MM.1S (cell line): ENCODE measurements around the gene YY1AP1.
"Not testable (repeated sequence)": the region's sequence is repeated elsewhere in the genome, so short reads cannot be mapped to it uniquely, and the experiment has no call there.

Experiments
- DNase-seq: peaks from one replicate; pipeline ENCODE4 v3.0.0-alpha.2; 2015
- H2AFZ ChIP-seq: fragments of 300-600 bp; sonication (generic); 2 replicates; pipeline ENCODE4 v1.6.0; 2016; ENCODE audit warnings: antibody characterized with exemption, low read length
- H3F3A ChIP-seq: fragments of 300-600 bp; sonication (generic); 2 replicates; pipeline ENCODE4 v1.6.1; 2016; ENCODE audit warnings: mild to moderate bottlenecking, antibody characterized with exemption, low read length, moderate library complexity, mixed read lengths; ENCODE audit not compliant: insufficient read depth
- H3K27ac ChIP-seq: fragments of 300-600 bp; sonication (generic); 2 replicates; pipeline ENCODE4 v1.5.1; 2016; ENCODE audit warnings: mild to moderate bottlenecking, low read length
- H3K27me3 ChIP-seq: fragments of 300-600 bp; sonication (generic); replicated peaks from 2 replicates; pipeline ENCODE4 v1.6.0; 2016; ENCODE audit warnings: low read length; ENCODE audit not compliant: insufficient read depth
- H3K36me3 ChIP-seq: fragments of 300-600 bp; sonication (generic); replicated peaks from 2 replicates; pipeline ENCODE4 v1.6.1; 2016; ENCODE audit warnings: mild to moderate bottlenecking, low read length, mixed read lengths; ENCODE audit not compliant: insufficient read depth
- H3K4me1 ChIP-seq: fragments of 300-600 bp; sonication (generic); 2 replicates; pipeline ENCODE4 v1.6.1; 2016; ENCODE audit warnings: low read length, mixed read lengths
- H3K4me2 ChIP-seq: fragments of 300-600 bp; sonication (generic); 2 replicates; pipeline ENCODE4 v1.6.0; 2016; ENCODE audit warnings: low read depth, low read length
- H3K4me3 ChIP-seq: fragments of 300-600 bp; sonication (generic); 2 replicates; pipeline ENCODE4 v1.5.1; 2016; ENCODE audit warnings: low read length, mixed read lengths
- H3K79me2 ChIP-seq: fragments of 300-600 bp; sonication (generic); 2 replicates; pipeline ENCODE4 v1.6.1; 2016; ENCODE audit warnings: mixed run types, low read length, mixed read lengths
- H3K9ac ChIP-seq: fragments of 300-600 bp; sonication (generic); 2 replicates; pipeline ENCODE4 v1.6.1; 2016; ENCODE audit warnings: low read length, mixed read lengths
- H3K9me2 ChIP-seq: fragments of 300-600 bp; sonication (generic); replicated peaks from 2 replicates; pipeline ENCODE4 v1.6.1; 2016; ENCODE audit warnings: mild to moderate bottlenecking, low read length, mixed read lengths; ENCODE audit not compliant: insufficient read depth
- H3K9me3 ChIP-seq: fragments of 300-600 bp; sonication (generic); replicated peaks from 2 replicates; pipeline ENCODE4 v1.6.1; 2016; ENCODE audit warnings: mild to moderate bottlenecking, low read length, mixed read lengths; ENCODE audit not compliant: insufficient read depth
- H4K20me1 ChIP-seq: fragments of 300-600 bp; sonication (generic); 2 replicates; pipeline ENCODE4 v1.6.1; 2016; ENCODE audit warnings: mild to moderate bottlenecking, low read length, moderate library complexity, mixed read lengths; ENCODE audit not compliant: insufficient read depth
- EZH2 ChIP-seq: fragments of 300-600 bp; sonication (generic); optimal IDR thresholded peaks from 2 replicates; pipeline ENCODE3; 2017; ENCODE audit warnings: low read depth, mild to moderate bottlenecking, antibody characterized with exemption, low read length, mixed read lengths
- EZH2phosphoT487 ChIP-seq: fragments of 300-600 bp; sonication (generic); IDR thresholded peaks from 2 replicates; pipeline ENCODE4 v1.6.1; 2018; ENCODE audit warnings: antibody characterized with exemption, low read length
- TF ChIP-seq, protein P1 (sequence below): fragments of 300-600 bp; sonication (generic); IDR thresholded peaks from 2 replicates; pipeline ENCODE4 v1.5.1; 2016; ENCODE audit warnings: antibody characterized with exemption, low read length, mixed read lengths

Gene YY1AP1

DNA sequence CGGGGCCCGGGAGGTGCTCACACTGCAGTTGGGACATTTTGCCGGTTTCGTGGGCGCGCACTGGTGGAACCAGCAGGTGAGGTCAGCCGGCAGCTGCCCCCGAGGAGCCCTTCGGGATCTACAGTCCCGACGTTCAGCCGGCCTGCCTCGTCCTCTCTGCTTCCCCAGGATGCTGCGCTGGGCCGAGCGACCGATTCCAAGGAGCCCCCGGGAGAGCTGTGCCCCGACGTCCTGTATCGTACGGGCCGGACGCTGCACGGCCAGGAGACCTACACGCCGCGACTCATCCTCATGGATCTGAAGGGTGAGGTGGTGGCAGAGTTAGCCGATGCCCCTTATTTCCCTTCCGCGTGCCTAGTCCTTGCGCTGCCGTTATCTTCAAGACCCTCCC lies 78.3 kb downstream of the YY1AP1 start:
- H3K4me2 ChIP-seq, H3K36me3 ChIP-seq, H3K9me2 ChIP-seq, H3K4me1 ChIP-seq, H4K20me1 ChIP-seq, H2AFZ ChIP-seq, H3K27me3 ChIP-seq, DNase-seq, H3K9me3 ChIP-seq, H3K79me2 ChIP-seq, H3K27ac ChIP-seq: not testable (repeated sequence)
- Histone ChIP-seq H3K4me3 (peak overlapping the region; percentile 75), H3K9ac (peak overlapping the region; percentile 69; the same call in 1 of the 2 replicates), H3F3A (0 out of 2 replicates have a peak, but pooled peaks cover 11% of the 10 kb centered on the region)

DNA sequence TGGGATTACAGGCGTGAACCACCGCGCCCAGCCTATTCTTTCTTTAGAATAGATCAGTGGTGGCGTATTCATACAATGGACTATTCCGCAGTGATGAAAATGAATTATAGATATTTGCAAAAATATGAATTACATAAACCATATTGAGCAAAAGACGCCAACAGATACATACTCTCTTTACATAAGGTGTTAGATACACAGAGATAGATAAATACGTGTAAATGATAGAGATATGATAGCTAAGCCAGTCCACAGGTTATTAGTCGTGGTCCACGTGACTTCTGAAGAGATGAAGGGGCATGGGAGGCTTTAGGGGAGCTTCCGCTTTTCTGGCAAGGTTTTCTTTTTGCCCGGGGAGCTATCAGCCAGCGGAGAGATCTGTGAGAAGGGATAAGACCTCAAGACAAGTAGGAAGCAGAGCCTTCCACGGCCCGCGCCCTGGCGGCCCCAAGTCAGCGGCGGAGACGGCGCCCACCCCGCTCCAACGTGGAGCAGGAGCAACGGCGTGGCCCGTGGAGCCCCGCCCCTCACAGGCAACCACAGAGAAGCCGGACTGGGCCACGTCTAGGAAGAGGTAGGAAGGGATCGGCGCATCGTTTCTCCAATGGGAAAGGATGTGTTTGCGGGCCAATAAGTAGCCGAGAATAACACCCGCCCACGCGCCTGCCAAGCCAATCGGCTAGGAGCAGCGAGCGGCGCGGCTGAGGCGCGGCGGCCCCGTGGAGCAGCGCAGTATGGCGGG lies 78.9 kb downstream of the YY1AP1 start, which contains the start of gene MSTO1:
Gene MSTO1 (plus strand): TSS at position 704 of the 742 bp plus-strand sequence. CDS start 31 bp downstream, at position 735.
- H3K27ac ChIP-seq: peak within 1 kb of the TSS; percentile 24; the same call in 1 of the 2 replicates
- no peaks in the 10 kb centered on the region for H3K9me3 ChIP-seq
- peak; percentile 100 for DNase-seq
- H2AFZ ChIP-seq: peak within 1 kb of the TSS; percentile 77
- H4K20me1 ChIP-seq: no peaks in the 10 kb centered on the region
- peaks cover 3% of the 10 kb centered on the region; the same call in 1 of the 2 replicates for H3K79me2 ChIP-seq
- peak within 1 kb of the TSS; percentile 87 for H3K4me2 ChIP-seq
- H3K4me1 ChIP-seq: no peaks in the 10 kb centered on the region
- H3K4me3 ChIP-seq: peak within 1 kb of the TSS; percentile 75
- peak within 1 kb of the TSS; percentile 69 for H3K9ac ChIP-seq
- no peaks in the 10 kb centered on the region for H3K9me2 ChIP-seq
- H3K36me3 ChIP-seq: no peaks in the 10 kb centered on the region
- TF ChIP-seq, protein P1, sequence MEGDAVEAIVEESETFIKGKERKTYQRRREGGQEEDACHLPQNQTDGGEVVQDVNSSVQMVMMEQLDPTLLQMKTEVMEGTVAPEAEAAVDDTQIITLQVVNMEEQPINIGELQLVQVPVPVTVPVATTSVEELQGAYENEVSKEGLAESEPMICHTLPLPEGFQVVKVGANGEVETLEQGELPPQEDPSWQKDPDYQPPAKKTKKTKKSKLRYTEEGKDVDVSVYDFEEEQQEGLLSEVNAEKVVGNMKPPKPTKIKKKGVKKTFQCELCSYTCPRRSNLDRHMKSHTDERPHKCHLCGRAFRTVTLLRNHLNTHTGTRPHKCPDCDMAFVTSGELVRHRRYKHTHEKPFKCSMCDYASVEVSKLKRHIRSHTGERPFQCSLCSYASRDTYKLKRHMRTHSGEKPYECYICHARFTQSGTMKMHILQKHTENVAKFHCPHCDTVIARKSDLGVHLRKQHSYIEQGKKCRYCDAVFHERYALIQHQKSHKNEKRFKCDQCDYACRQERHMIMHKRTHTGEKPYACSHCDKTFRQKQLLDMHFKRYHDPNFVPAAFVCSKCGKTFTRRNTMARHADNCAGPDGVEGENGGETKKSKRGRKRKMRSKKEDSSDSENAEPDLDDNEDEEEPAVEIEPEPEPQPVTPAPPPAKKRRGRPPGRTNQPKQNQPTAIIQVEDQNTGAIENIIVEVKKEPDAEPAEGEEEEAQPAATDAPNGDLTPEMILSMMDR: no peak
- TF ChIP-seq EZH2 (no peak), EZH2phosphoT487 (no peak)
- no peaks in the 10 kb centered on the region; the same call in 1 of the 2 replicates for H3K27me3 ChIP-seq
- 0 out of 2 replicates have a peak, but pooled peaks cover 11% of the 10 kb centered on the region for H3F3A ChIP-seq
